Lower lobe of right lung (tissue), 2 donors: ENCODE measurements around the gene ATP6V0A1. TPM values are rescaled to one million over a fixed set of nuclear protein-coding genes. Genes with fewer than 3 reads are reported as not detected.
"Not testable (repeated sequence)": the region's sequence is repeated elsewhere in the genome, so short reads cannot be mapped to it uniquely, and the experiment has no call there.

Experiments
- ATAC-seq, 2 donors: fragments of 200-7000 bp; cut with Tn5 transposase; one replicate each; pipeline ENCODE4 v1.9.1; 2020 to 2022; ENCODE audit warnings: mild to moderate bottlenecking in 2 of 2, moderate library complexity in 2 of 2
- DNase-seq: peaks from one replicate; pipeline ENCODE4 v3.0.0-alpha.2; 2020
- H3K27ac ChIP-seq: fragments of 200-600 bp; one replicate; pipeline ENCODE4 v1.8.0; 2022
- H3K27me3 ChIP-seq: fragments of 200-600 bp; one replicate; pipeline ENCODE4 v1.8.0; 2022; ENCODE audit warnings: low read depth
- H3K36me3 ChIP-seq: fragments of 200-600 bp; one replicate; pipeline ENCODE4 v1.8.0; 2022; ENCODE audit warnings: mild to moderate bottlenecking
- H3K4me1 ChIP-seq: fragments of 200-600 bp; one replicate; pipeline ENCODE4 v1.8.0; 2022
- H3K4me3 ChIP-seq: fragments of 200-600 bp; one replicate; pipeline ENCODE4 v1.8.0; 2022; ENCODE audit warnings: mild to moderate bottlenecking
- H3K9me3 ChIP-seq: fragments of 200-600 bp; one replicate; pipeline ENCODE4 v1.8.0; 2022
- CTCF ChIP-seq: fragments of 200-600 bp; IDR thresholded peaks from one replicate; pipeline ENCODE4 v1.8.0; 2022; ENCODE audit warnings: antibody characterized with exemption, mild to moderate bottlenecking
- intact Hi-C: fragments of 100-400 bp; cut with DNase I; formaldehyde crosslinking; loops from one replicate; pipeline ENCODE4 v1.11.0; 2022
- total RNA-seq: library from RNA; stranded (reverse); fragmentation: NEBNext Ultra II Directional; extraction: Animal tissue kit (Norgen Biotek cat#: 25700); gene quantifications from one replicate; pipeline ENCODE4 v1.2.1, GENCODE V29; 2021
- donor health status: DM: no; HTN: yes; CAD: no; lungs with severe emphysema.

ATP6V0A1 gene
- total RNA-seq, 1 donor from 2014 or later, result 107 TPM

DNA sequence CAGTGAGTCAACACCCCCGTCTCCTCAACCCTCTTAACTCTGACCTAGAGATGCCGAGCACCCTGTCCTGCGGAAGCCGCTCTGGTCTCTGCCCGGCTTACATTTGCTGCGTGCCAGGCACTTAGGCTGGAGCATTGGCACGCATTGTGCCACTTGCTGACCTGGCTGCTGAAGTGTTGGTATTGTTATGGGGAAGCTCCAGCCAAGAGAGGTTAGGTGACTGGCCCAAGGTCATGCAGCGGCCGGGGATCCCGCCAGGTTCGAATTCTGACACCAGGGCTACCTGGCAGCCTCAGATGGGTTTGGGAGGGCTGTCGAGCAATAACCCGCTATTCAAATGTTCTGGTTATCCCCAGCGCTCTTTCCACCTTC lies 89.0 kb downstream of the ATP6V0A1 start:
- intact Hi-C loops, result no loop called here
- no peak for TF ChIP-seq CTCF
- Histone ChIP-seq H3K4me1 (peaks cover 4% of the 10 kb centered on the region), H3K36me3 (peaks cover 26% of the 10 kb centered on the region), H3K27me3 (no peaks in the 10 kb centered on the region), H3K9me3 (no peaks in the 10 kb centered on the region), H3K4me3 (no peak overlapping the region), H3K27ac (no peak overlapping the region)
- ATAC-seq, result no peak
- no peak for DNase-seq

DNA sequence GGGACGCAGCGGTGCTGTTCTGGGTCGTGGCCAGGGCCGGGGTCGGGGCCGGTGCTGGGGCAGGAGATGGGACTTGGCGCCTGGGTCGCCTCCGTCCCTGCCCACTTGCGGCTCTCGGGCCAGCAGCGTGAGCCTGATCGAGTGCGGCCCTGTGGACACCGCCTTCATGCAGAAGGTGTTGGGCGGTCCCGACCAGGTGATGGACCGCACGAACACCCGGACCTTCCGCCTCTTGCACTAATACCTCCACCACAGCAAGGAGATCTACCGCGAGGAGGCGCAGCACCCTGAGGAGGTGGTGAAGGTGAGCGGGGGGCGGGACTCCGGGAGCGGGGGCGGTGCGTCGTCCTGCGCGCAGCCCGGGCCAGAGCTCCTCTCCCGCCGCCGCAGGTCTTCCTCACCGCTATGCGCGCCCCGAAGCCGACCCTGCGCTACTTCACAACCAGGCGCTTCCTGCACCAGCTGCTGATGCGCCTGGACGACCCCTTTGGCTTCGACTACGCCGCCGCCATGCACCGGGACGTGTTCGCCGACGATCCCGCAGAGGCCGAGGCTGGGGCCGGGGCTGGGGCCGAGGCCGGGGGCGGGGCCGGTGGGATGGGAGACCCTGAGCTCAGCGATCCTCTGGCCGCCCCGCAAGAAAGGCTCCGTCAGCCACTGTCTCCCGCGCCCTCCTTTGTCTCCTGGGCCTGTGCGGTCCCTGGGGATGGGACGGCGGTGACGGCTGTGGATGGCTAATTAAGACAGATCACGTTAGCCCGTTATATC lies 89.6 kb downstream of the ATP6V0A1 start:
- DNase-seq (peak; percentile 89), ATAC-seq (peak; percentile 88 to 93)
- Histone ChIP-seq H3K4me3 (peak overlapping the region; percentile 42), H3K27me3 (no peaks in the 10 kb centered on the region), H3K27ac (no peak overlapping the region), H3K9me3 (no peaks in the 10 kb centered on the region), H3K4me1 (peaks cover 6% of the 10 kb centered on the region), H3K36me3 (peaks cover 24% of the 10 kb centered on the region)
- intact Hi-C loops, result no loop called here
- peak; percentile 38 for TF ChIP-seq CTCF

GRCh38 chr17:42548993-42549755 lies 90.5 kb downstream of the ATP6V0A1 start:
- Histone ChIP-seq H3K9me3 (no peaks in the 10 kb centered on the region), H3K27me3 (no peaks in the 10 kb centered on the region), H3K4me3 (no peak overlapping the region), H3K36me3 (peaks cover 16% of the 10 kb centered on the region), H3K4me1 (peaks cover 15% of the 10 kb centered on the region), H3K27ac (no peak overlapping the region)
- no peak for DNase-seq
- intact Hi-C loops, result no loop called here
- TF ChIP-seq CTCF, result no peak
- no peak for ATAC-seq

GRCh38 chr17:42552736-42553135 lies 94.1 kb downstream of the ATP6V0A1 start, which contains the start of gene HSD17B1:
HSD17B1 (plus strand) TSS chr17:42552923; CDS start chr17:42552934, 11 bp downstream.
- ATAC-seq, H3K36me3 ChIP-seq, DNase-seq, H3K9me3 ChIP-seq, H3K27me3 ChIP-seq, intact Hi-C loops: not testable (repeated sequence)
- Histone ChIP-seq H3K4me1 (peaks cover 23% of the 10 kb centered on the region), H3K27ac (peak within 1 kb of the TSS; percentile 96), H3K4me3 (peak within 1 kb of the TSS; percentile 89)

DNA sequence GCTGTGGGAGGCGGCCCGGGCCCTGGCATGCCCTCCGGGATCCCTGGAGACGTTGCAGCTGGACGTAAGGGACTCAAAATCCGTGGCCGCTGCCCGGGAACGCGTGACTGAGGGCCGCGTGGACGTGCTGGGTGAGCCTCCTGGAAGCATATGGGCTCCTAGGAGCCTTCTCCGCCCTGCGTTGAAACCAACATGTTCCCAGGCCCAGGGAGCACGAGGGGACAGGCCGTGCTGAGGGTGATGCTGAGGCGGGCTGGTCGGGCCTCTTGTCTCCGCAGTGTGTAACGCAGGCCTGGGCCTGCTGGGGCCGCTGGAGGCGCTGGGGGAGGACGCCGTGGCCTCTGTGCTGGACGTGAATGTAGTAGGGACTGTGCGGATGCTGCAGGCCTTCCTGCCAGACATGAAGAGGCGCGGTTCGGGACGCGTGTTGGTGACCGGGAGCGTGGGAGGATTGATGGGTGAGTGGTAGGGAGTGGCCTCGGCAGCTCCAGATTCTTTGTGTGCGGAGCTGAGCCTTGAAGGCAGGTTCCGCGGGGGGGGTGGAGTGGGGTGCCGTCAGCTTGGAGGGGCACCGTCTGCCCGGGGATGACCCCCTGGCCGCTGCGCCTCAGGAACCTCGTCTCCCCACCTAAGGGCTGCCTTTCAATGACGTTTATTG lies 94.6 kb downstream of the ATP6V0A1 start:
- TF ChIP-seq CTCF, result no peak
- no peaks in the 10 kb centered on the region for H3K9me3 ChIP-seq
- peaks cover 23% of the 10 kb centered on the region for H3K4me1 ChIP-seq
- intact Hi-C loops, result no loop called here
- H3K27ac ChIP-seq, result peak overlapping the region; percentile 96
- H3K36me3 ChIP-seq, result peaks cover 5% of the 10 kb centered on the region
- H3K4me3 ChIP-seq, result peak overlapping the region; percentile 89
- ATAC-seq (no peak), DNase-seq (no peak)
- no peaks in the 10 kb centered on the region for H3K27me3 ChIP-seq
